Testis (tissue), 2 donors: ENCODE results near the gene MTIF3.

ENCODE experiments used
- POLR2A ChIP-seq: fragments of 450-650 bp; IDR thresholded peaks from one replicate; pipeline ENCODE4 v1.6.1; 2017; ENCODE audit warnings: antibody characterized with exemption, mild to moderate bottlenecking, moderate library complexity
- TF ChIP-seq, protein P1 (sequence below), 3 experiments: fragments of 450-650 bp in 2 of 3; fragments of 200-600 bp in 1 of 3; sonication (generic) in 1 of 3; IDR thresholded peaks; one replicate each; pipeline ENCODE4 v1.5.1; 2016 to 2019; ENCODE audit warnings: antibody characterized with exemption in 3 of 3, mild to moderate bottlenecking in 2 of 3, moderate library complexity in 1 of 3

- no peak for TF ChIP-seq POLR2A
- TF ChIP-seq, protein P1, sequence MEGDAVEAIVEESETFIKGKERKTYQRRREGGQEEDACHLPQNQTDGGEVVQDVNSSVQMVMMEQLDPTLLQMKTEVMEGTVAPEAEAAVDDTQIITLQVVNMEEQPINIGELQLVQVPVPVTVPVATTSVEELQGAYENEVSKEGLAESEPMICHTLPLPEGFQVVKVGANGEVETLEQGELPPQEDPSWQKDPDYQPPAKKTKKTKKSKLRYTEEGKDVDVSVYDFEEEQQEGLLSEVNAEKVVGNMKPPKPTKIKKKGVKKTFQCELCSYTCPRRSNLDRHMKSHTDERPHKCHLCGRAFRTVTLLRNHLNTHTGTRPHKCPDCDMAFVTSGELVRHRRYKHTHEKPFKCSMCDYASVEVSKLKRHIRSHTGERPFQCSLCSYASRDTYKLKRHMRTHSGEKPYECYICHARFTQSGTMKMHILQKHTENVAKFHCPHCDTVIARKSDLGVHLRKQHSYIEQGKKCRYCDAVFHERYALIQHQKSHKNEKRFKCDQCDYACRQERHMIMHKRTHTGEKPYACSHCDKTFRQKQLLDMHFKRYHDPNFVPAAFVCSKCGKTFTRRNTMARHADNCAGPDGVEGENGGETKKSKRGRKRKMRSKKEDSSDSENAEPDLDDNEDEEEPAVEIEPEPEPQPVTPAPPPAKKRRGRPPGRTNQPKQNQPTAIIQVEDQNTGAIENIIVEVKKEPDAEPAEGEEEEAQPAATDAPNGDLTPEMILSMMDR (IDR thresholded peaks at IDR 0.05): no peak
Measured at GRCh38 chr13:27496006-27496405, 45.6 kb upstream of the MTIF3 start.
